Measurements from ENCODE around the gene TFF1. TPM values are rescaled to one million over a fixed set of nuclear protein-coding genes. Genes with fewer than 3 reads are reported as not detected.

TFF1 gene
- total RNA-seq, 1 experiment from 2014 or later = not detected

DNA sequence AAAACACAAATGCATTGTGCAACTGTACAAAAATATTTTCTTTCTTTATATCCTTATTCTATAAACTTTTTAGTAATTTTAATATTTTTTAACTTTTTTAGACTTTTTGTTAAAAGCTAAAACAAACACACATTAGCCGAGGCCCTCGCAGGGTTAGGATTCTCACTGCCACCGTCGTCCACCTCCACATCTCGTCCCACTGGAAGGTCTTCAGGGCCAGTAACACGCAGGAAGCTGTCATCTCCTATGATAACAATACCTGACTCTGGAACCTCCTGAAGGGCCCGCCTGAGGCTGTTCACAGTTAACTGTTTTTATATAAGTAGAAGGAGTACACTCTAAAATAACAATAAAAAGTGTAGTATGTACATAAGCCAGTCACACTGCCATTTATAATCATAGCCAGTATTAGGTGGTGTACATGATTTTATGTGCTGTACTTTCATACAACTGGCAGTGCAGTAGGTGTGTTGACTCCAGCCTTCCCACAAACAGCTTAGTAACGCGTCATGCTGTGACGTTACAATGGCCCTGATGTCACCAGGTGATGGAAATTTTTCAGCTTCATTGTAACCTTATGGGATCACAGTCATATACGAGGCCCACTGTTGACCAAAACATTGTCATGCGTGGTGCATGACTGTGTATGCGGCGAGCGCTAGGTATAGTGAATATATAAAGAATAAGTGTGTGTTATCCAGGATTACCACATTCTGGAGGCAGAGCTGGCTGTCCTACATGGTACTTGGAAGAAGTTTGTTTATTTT, 24.4 kb downstream of the TFF1 start:
- no peak overlapping the region for H3K4me3 ChIP-seq
- no peaks in the 10 kb centered on the region for H3K36me3 ChIP-seq
- no peak overlapping the region for H3K27ac ChIP-seq
- no peaks in the 10 kb centered on the region for H3K27me3 ChIP-seq
- no peaks in the 10 kb centered on the region for H3K4me1 ChIP-seq
- H3K9me3 ChIP-seq (replicated peaks) = no peaks in the 10 kb centered on the region
- no peak for DNase-seq

DNA sequence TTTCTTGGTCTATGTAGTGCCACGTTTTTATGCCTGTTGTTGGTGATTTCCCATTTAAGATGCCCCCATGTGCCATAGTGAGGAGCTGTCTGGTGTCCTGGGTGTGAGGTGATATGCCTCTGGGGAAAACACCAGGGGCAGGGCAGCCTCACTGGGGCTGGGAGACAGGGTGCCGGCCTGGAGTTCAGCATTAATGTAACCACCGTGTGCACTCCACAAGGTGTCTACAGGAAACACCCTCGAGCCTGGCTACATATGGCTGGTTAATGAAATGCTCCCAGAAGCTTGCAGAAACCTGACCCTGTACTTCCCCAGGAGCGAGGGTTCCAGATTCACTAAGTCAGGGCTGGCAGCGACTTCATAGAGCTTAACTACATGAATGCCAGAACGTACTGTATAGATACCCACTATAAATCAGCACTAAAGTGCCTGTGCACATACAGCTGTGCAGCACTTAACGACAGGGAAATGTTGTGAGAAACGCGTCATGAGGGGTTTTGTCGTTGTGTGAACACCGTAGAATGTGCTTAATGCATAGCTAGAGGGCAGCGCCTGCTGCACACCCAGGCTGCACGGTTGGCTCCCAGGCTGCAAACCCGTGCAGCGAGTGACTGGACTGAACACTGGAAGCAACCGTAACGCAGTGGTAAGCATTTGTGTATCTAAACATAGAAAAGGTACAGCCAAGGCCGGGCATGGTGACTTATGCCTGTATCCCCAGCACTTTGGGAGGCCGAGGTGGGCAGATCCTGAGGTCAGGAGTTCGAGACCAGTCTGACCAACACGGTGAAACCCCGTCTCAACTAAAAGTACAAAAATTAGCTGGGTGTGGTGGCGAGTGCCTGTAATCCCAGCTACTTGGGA, 25.9 kb downstream of the TFF1 start:
- H3K27ac ChIP-seq = no peak overlapping the region
- H3K9me3 ChIP-seq (replicated peaks) = no peaks in the 10 kb centered on the region
- no peaks in the 10 kb centered on the region for H3K36me3 ChIP-seq
- no peak overlapping the region for H3K4me3 ChIP-seq
- H3K4me1 ChIP-seq = peaks cover 6% of the 10 kb centered on the region
- no peak for DNase-seq
- H3K27me3 ChIP-seq = no peaks in the 10 kb centered on the region

DNA sequence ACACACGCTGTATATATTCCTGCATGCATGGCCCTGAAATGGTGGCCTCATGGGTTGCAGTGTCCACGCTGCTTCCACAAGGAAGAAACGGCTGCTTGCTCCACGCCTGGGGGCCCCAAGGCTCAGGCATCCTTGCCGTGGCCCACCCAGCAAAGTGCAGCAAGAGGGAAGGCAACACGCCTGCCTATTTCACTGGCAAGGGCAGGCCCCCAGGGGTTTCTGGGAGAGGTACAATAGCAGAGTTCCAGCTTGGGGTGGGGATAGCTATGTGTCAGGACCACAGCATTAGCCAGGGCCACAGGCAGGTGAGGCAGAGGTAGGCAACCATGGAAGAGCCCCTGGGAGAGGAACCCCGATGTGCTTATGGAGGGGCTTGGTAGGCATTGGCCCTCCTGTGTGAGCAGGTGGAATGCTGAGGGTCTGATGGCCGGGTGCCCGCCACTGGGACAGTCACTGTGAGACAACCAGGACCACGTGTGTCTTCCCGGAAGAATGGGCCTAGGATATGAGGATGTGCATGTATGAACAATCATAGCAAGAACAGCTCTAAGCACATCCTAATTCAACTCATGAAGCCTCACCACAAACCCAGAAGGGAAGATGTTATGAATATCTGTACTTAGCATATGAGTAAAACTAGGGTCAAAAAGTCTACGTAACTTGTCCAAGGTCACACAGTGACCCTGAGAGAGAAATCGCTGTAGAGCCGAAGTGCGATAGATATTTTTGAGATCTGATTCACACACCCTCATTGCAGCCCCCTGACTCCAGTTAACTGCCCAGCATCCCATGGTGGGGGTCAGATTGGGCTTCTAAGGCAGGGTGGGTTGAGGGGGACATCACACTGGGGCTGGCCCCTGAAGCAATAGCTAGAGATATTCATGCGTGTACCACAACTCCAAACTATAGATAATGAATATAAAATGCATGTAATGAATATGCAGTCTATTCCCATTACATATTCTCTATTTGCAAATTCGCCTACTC, 27.3 kb downstream of the TFF1 start:
- Histone ChIP-seq H3K36me3 (no peaks in the 10 kb centered on the region), H3K4me3 (no peak overlapping the region), H3K27me3 (no peaks in the 10 kb centered on the region), H3K4me1 (peaks cover 8% of the 10 kb centered on the region), H3K9me3 (replicated peaks) (no peaks in the 10 kb centered on the region), H3K27ac (no peak overlapping the region)
- DNase-seq = no peak

DNA sequence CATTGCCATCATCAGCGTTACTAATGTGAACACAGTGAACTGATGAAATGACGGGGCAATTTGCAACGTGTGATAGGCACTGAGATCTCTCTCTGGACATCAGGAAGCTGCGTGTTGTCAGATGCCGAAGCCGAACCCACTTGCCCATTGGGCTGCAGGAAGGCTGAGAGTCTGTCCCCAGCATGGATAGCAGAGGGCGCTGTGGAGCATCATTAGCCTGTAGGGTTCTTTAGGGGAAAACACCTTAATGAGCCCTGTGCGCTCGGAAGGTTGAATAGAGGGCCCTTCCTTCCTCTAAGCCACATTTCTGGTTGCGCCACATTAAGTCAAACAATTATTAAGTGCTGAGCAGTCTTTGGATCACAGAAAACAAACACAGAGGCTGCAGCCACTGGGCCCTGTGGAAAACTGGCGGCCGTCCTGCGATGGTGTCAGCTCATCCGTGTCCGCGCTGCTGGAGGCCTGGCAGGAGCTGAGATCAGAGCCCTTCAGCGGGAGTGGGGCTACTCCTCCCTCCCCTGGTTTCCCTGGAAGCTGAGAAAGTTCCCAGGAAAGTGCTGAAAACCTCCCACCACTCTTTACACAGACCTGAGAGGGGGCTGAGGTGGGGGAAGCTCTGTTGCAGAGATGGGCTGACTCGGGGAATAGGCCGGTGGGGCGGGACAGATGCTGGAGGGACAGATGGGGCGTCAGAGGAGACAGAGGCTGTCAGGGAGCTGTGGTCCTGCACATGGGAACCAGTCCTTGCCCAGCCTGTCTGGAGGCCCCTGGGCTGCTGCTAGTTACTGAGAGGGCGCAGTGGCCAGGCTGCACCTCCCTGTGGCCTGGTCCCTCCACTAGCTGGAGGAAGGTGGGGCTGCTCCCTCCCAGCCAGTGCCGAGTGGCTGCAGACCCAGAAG, 28.3 kb downstream of the TFF1 start:
- DNase-seq = peak; percentile 71 to 87
- H3K27me3 ChIP-seq = no peaks in the 10 kb centered on the region

DNA sequence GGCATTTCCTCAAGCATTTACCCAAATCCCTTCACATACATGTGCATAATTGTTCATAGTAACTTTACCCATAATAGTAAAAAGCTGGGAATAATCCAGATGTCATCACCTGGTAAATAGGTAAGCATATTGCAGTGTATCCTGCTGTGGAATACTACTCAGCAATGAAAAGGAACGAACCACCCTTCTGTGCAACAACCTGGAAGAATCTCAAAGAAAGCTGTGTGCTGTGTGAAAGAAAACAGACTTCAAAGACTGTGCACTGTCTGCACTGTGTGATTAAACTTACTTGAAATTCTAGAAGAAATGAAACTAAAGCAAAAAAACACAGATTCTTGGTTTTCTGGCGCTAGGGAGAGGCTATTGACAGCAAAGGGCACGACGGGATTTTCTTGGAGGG, 29.1 kb downstream of the TFF1 start:
- H3K4me3 ChIP-seq = no peak overlapping the region
- H3K27me3 ChIP-seq = no peaks in the 10 kb centered on the region

More for the DNA sequence above, 28.3 kb downstream of the TFF1 start:
- Histone ChIP-seq H3K4me3 (peak overlapping the region; percentile 7; the same call in 1 of the 2 replicates), H3K9me3 (replicated peaks) (no peaks in the 10 kb centered on the region), H3K36me3 (no peaks in the 10 kb centered on the region), H3K4me1 (peaks cover 8% of the 10 kb centered on the region), H3K27ac (no peak overlapping the region)

DNA sequence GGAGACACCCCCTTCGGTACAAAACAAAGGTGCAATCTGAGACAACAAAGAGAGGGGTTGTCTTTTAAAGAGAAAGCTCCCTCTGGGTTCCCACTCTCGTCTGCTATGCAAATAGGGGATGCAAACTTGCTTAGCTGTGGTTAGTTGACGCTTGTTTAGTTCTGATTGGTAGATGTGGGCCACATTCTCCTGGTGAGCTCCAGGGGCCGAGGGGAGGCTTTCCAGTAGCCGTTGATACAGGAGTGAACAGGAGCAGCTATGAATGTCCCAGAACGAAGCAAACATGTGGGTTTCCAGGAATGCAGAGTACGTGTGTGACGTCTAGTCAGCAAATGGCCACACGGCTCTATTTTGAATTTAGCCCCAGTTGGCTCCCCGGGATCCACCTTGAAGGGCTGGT, 30.3 kb downstream of the TFF1 start:
- no peaks in the 10 kb centered on the region for H3K36me3 ChIP-seq
- H3K27ac ChIP-seq = peak overlapping the region; percentile 27; the same call in 1 of the 2 replicates
- H3K4me3 ChIP-seq = peak overlapping the region; percentile 1; the same call in 1 of the 2 replicates
- H3K9me3 ChIP-seq (replicated peaks) = no peaks in the 10 kb centered on the region
- no peaks in the 10 kb centered on the region for H3K27me3 ChIP-seq
- DNase-seq = peak; percentile 74 to 84
- peaks cover 8% of the 10 kb centered on the region for H3K4me1 ChIP-seq

More for the DNA sequence above, 29.1 kb downstream of the TFF1 start:
- Histone ChIP-seq H3K27ac (no peak overlapping the region), H3K4me1 (peaks cover 8% of the 10 kb centered on the region), H3K36me3 (no peaks in the 10 kb centered on the region), H3K9me3 (replicated peaks) (no peaks in the 10 kb centered on the region)
- no peak for DNase-seq

DNA sequence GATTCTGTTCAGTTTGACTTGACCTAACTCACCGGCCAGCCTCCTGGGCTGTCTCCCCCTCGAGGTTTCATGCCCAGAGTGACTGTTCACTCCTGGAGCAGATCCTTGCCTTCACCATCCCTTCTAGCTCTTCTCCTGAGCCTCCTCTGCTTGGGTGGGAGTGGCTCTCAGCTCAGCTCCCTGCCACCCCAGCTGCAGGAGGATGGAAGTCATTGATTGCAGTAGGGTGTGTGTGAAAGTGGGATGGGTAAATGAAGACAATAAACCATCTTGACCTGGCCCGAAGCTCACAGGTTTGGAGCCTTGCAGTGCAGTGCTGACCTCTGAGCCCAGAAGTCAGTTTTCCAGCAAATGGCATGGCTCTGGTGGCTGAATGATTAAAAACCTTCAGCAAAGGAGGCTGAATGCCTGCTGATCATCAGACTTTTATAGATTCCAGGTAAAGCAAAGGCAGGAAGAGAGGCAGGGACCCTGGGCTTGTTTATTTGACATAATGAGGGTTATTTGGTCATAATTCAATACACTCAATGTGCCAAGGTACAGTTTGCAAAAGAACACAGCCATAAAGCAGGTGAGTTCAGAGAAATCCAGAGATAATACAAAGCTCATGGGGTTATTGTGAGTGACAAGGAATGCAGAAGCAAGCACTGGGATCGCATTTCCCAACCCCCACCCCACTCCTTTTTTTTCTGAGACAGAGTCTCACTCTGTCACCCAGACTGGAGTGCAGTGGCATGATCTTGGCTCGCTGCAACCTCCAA, 33.6 kb downstream of the TFF1 start:
- H3K9me3 ChIP-seq (replicated peaks) = no peaks in the 10 kb centered on the region
- H3K27ac ChIP-seq = no peak overlapping the region
- no peaks in the 10 kb centered on the region for H3K36me3 ChIP-seq
- peaks cover 8% of the 10 kb centered on the region for H3K4me1 ChIP-seq
- no peak for DNase-seq
- no peaks in the 10 kb centered on the region for H3K27me3 ChIP-seq
- no peak overlapping the region for H3K4me3 ChIP-seq

DNA sequence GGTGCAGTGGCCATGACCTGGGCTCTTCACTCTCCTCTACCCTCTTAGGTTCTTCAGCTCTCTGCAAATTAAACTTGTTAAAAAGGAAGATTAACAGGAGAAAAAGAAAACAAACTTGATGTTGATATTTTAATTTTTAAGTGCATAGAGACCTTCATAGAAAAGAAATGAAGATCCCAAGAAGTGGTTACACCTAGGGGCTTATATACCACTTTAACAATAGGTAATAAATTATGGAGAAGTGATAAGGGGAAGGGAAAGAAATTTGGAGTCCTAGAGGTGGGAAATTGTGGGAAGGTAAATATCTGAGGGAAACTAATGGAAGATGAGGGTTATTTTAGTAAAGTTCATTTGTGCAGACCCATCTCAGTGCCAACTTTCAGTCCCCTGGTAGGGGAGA, 34.7 kb downstream of the TFF1 start:
- no peak overlapping the region for H3K27ac ChIP-seq
- peaks cover 8% of the 10 kb centered on the region for H3K4me1 ChIP-seq
- no peaks in the 10 kb centered on the region for H3K9me3 ChIP-seq (replicated peaks)
- DNase-seq = no peak
- no peaks in the 10 kb centered on the region for H3K27me3 ChIP-seq
- H3K36me3 ChIP-seq = no peaks in the 10 kb centered on the region
- no peak overlapping the region for H3K4me3 ChIP-seq

DNA sequence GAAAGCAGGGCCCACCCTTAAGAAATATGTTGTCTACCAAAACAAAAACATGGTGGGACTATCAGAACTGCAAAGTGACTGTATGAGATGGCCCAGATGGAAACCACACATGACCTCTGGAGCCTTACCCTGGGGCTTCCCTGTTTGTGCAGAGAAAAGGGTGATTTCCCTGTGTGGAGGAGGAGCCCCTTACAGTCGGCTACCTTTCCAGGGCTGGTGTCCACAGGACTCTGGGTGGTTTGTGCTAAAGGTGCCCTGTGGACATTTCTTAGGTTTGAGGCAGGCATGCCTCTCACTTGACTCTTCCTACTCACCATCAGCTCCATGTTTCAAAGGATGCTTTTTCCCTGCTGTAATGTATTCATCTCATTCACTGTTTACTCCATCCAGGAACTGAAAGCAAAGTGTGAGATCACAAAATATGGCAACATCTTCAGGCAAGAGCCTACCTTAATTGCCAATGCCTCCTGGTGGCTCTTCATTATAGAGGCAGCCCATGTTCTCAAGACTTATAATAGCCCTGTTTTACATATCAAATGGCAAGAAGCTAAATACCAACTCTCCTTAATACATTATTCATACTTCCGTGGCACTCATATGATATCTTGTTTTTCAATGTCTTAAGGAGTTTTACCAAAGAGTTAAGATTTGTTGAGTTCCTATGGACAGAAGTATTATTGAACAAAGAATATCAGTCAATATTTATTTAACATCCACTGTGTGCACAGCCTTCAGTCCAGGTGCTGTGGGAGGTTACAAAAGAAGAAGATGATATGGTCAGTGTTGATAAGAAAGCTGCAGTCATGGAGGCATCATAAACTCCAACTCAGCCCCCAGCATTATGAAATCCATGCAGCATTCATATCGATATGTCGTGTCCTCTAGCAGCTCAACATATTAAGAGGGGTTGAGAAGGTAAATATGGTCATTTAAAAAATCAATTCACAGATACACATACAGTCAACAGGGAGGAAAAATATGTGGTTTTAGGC, 35.7 kb downstream of the TFF1 start:
- no peak overlapping the region for H3K27ac ChIP-seq
- no peaks in the 10 kb centered on the region for H3K9me3 ChIP-seq (replicated peaks)
- DNase-seq = no peak
- peaks cover 4% of the 10 kb centered on the region for H3K4me1 ChIP-seq
- H3K36me3 ChIP-seq = no peaks in the 10 kb centered on the region
- no peak overlapping the region for H3K4me3 ChIP-seq
- no peaks in the 10 kb centered on the region for H3K27me3 ChIP-seq

DNA sequence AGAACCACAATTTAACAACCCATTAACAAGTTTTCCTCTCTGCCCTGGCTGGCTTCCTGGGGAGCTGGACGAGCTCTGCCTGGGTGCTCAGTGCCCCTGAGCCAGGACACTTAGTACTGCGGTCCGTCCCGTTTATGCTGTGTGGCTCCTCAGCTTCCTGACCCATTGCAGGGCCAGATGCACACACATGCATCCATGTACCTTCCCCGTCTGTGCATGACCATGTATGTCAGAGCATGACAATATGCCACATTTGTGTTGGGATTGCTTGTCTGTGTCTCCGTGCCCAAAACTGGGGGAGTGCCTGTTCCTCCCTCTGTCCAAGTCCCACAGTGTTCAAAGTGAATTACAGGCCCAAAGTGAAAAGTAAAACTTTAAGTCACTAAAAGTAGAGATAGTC, 41.4 kb downstream of the TFF1 start:
- H3K4me1 ChIP-seq = no peaks in the 10 kb centered on the region
- no peak overlapping the region for H3K27ac ChIP-seq
- no peaks in the 10 kb centered on the region for H3K9me3 ChIP-seq (replicated peaks)
- no peak for DNase-seq
- no peak overlapping the region for H3K4me3 ChIP-seq
- H3K27me3 ChIP-seq = no peaks in the 10 kb centered on the region; the same call in 1 of the 2 replicates
- no peaks in the 10 kb centered on the region for H3K36me3 ChIP-seq

DNA sequence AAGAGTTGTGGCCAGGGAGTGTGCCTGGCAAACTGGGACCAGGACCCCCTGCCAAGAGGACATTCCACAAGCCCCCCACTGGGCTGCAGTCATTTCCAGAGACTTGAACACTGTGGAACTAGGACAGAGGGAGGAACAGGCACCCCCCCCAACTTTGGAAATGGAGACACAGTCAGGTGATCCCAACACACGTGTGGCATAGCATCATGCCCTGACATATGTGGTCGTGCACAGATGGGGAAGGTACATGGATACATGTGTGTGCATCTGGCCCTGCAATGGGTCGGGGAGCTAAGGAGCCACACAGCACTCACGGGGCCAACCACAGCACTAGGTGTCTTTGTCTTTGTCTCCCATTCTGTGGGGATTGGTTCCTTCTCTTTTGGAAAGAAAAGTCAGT, 44.5 kb downstream of the TFF1 start:
- no peak overlapping the region for H3K4me3 ChIP-seq
- no peak overlapping the region for H3K27ac ChIP-seq
- no peaks in the 10 kb centered on the region for H3K9me3 ChIP-seq (replicated peaks)

DNA sequence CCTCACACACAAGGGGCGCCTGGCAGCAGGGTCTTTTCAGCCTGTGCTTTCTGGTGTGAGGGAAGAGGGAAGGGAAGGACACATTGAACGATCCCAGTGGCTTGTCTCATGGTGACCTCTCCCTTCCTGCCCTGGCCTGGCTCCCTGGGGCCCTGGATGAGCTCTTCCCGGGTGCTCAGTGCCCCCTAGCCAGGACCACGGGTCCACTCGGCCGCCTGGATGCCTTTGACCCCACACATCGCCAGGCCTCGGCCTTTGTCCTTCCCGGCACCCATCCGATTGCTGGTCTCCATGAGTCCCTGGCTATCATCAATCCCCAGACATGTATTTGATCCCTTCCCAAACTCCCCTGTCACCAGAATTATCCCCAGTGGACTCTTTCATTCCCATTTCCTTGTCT, 45.1 kb downstream of the TFF1 start:
- Histone ChIP-seq H3K27ac (no peak overlapping the region), H3K27me3 (no peaks in the 10 kb centered on the region; the same call in 1 of the 2 replicates), H3K36me3 (no peaks in the 10 kb centered on the region), H3K9me3 (replicated peaks) (no peaks in the 10 kb centered on the region), H3K4me1 (peaks cover 6% of the 10 kb centered on the region), H3K4me3 (no peak overlapping the region)
- no peak for DNase-seq

More for the DNA sequence above, 44.5 kb downstream of the TFF1 start:
- H3K4me1 ChIP-seq = peaks cover under 1% of the 10 kb centered on the region; the same call in 1 of the 2 replicates
- no peaks in the 10 kb centered on the region; the same call in 1 of the 2 replicates for H3K27me3 ChIP-seq
- H3K36me3 ChIP-seq = no peaks in the 10 kb centered on the region
- DNase-seq = no peak
